CD4-positive, alpha-beta T cell treated with Interleukin-2 at 100 ng/mL for 4 hours (primary cell): ENCODE measurements around the gene CACNA1I.
"Not testable (repeated sequence)": the region's sequence is repeated elsewhere in the genome, so short reads cannot be mapped to it uniquely, and the experiment has no call there.

Source experiments
- DNase-seq: peaks from one replicate; pipeline ENCODE4 v3.0.0-alpha.2; 2020; ENCODE audit warnings: low spot score

CACNA1I gene

GRCh38 chr22:39721206-39722031, 150.9 kb downstream of the CACNA1I start:
- no peak for DNase-seq

- DNase-seq, result no peak
Measured at GRCh38 chr22:39722032-39722325, 151.4 kb downstream of the CACNA1I start.

GRCh38 chr22:39722501-39722900, 151.9 kb downstream of the CACNA1I start:
- DNase-seq, result no peak

GRCh38 chr22:39723463-39723862, 152.9 kb downstream of the CACNA1I start:
- DNase-seq, result no peak

- no peak for DNase-seq
Measured at GRCh38 chr22:39723899-39724351, 153.4 kb downstream of the CACNA1I start.

GRCh38 chr22:39724390-39724789, 153.8 kb downstream of the CACNA1I start:
- DNase-seq, result no peak

- no peak for DNase-seq
Measured at GRCh38 chr22:39724857-39725256, 154.3 kb downstream of the CACNA1I start.

GRCh38 chr22:39725351-39726035, 154.9 kb downstream of the CACNA1I start:
- DNase-seq, result no peak

- DNase-seq, result no peak
Measured at GRCh38 chr22:39727541-39727940, 157.0 kb downstream of the CACNA1I start.

GRCh38 chr22:39728236-39728860, 157.8 kb downstream of the CACNA1I start:
- no peak for DNase-seq

- DNase-seq, result no peak
Measured at GRCh38 chr22:39729141-39729934, 158.8 kb downstream of the CACNA1I start.

GRCh38 chr22:39731481-39731880, 160.9 kb downstream of the CACNA1I start:
- DNase-seq, result no peak

- DNase-seq, result no peak
Measured at GRCh38 chr22:39731881-39732555, 161.5 kb downstream of the CACNA1I start.

- DNase-seq, result no peak
Measured at GRCh38 chr22:39732625-39733024, 162.1 kb downstream of the CACNA1I start.

GRCh38 chr22:39733191-39733590, 162.6 kb downstream of the CACNA1I start:
- DNase-seq, result no peak

GRCh38 chr22:39734046-39734445, 163.5 kb downstream of the CACNA1I start:
- DNase-seq, result not testable (repeated sequence)

GRCh38 chr22:39734866-39735265, 164.3 kb downstream of the CACNA1I start:
- no peak for DNase-seq

GRCh38 chr22:39735776-39736175, 165.2 kb downstream of the CACNA1I start:
- DNase-seq, result no peak

- no peak for DNase-seq
Measured at GRCh38 chr22:39738746-39739145, 168.2 kb downstream of the CACNA1I start.
